GM12865 (cell line): ENCODE measurements around the gene ASIP.

Experiments used
- DNase-seq: peaks from one replicate; pipeline ENCODE4 v3.0.0; 2010; ENCODE audit warnings: low read depth
- H3K4me3 ChIP-seq: 2 replicates; pipeline ENCODE4 v1.5.1; 2011; ENCODE audit warnings: mild to moderate bottlenecking, low read depth, low read length, control low read depth
- CTCF ChIP-seq: IDR thresholded peaks from 2 replicates; pipeline ENCODE4 v1.5.1; 2011; ENCODE audit warnings: low read length, control low read depth, low read depth, inconsistent platforms; ENCODE audit not compliant: insufficient read depth; ENCODE audit errors: missing control alignments

Gene ASIP

DNA sequence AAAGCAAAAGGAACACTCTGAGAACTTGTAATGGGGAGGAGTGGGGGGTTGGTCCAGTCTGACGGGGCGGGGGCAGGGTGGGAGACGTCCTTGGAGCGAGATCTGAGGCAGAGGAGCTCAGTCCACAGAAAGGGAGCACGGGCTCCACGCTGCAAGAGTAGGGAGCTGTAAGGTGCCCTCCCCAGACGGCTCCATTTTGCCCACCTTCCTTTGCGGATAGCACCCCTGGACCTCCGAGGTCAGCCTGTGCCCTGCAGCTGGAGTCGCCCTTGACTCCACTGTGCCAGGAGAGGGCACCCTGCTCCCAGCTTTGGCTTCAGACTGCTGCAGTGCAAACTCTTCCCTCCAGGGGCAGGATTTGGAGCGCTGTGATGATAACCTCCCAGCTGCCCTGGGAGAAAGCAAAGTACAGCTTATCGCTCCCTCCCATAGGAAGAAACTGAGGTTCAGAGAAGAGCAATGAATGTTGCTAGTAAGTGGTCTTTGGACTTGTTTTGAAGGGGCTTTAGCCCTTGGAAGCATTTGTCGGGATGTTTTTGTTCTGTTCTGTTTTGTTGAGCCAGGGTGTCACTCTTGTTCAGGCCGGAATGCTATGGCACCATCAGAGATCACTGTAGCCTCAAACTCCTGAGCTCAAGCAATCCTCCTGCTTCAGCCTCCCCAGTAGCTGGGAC, 71.5 kb downstream of the ASIP start:
- peak; percentile 94 for DNase-seq
- TF ChIP-seq CTCF, result peak; percentile 100
- no peak overlapping the region for H3K4me3 ChIP-seq

DNA sequence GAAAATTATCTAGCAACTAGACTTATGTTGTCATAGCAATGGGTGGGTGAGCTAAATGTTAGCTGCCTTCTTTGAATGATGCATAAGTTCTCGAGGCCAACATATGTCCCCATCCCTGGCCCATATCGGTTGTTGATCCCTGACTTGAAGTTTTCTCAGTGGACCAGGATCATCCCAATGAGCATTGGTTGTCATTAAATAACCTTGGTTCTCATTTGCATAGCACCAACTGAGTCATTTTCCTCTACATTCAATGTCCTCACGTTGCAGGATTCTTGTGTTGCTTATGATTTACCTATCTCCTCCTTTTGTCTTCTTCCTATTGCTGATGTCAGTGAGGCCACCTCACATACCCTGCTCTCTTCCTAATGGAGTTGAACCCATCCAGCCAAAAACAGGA, 74.0 kb downstream of the ASIP start:
- H3K4me3 ChIP-seq, result no peak overlapping the region
- no peak for DNase-seq
- TF ChIP-seq CTCF, result no peak

DNA sequence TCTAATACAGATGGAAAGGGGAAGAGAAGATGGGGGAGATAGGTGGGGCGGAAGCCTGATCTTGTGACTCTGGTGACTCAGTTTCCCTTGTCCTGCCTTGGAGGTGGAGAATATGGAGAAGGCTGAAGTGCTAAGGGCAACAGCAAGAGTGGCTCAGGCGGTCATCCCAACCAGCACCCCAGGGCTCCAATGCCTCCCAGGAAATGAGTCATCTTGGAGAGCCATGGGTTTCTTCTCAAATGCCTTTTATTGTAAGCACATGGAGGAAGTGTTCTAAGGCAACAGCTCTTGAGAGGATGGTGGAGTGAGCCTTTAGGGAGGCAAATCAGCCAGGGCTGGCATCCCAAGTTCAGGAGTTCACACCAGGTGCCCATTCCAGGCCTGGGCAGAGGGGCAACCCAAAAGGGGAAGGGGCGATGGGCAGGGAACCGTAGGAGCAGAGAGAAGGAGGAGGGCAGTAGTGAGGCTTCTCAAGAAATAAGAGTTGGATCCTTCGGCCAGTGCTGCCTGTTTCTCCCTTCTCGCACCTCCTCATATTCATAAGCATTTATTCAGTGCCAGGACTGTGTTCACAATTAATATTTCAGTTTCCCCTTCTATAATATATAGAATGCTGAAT, 75.1 kb downstream of the ASIP start:
- TF ChIP-seq CTCF, result no peak
- H3K4me3 ChIP-seq, result no peak overlapping the region
- DNase-seq, result no peak
